WERI-Rb-1 (cell line): ENCODE measurements around the gene RFX6.

Experiments used
- DNase-seq: peaks from one replicate; pipeline ENCODE4 v3.0.0-alpha.2; 2020
- H3K27ac ChIP-seq: fragments of 250-450 bp; sonication (Bioruptor Pico); 2 replicates; pipeline ENCODE4 v1.5.1; 2020; ENCODE audit warnings: mild to moderate bottlenecking, moderate library complexity
- H3K27me3 ChIP-seq: fragments of 250-450 bp; sonication (Bioruptor Pico); 2 replicates; pipeline ENCODE4 v1.5.1; 2021; ENCODE audit warnings: mild to moderate bottlenecking, low read depth, moderate library complexity; ENCODE audit not compliant: insufficient read depth, severe bottlenecking
- H3K36me3 ChIP-seq: fragments of 250-450 bp; sonication (Bioruptor Pico); 2 replicates; pipeline ENCODE4 v1.5.1; 2020; ENCODE audit warnings: mild to moderate bottlenecking, moderate library complexity
- H3K4me3 ChIP-seq: 2 replicates; pipeline ENCODE4 v1.5.1; 2011; ENCODE audit warnings: low read depth, mild to moderate bottlenecking, control low read depth, low read length
- H3K9me3 ChIP-seq: fragments of 250-450 bp; sonication (Bioruptor Pico); 2 replicates; pipeline ENCODE4 v1.5.1; 2021; ENCODE audit warnings: mild to moderate bottlenecking, moderate library complexity; ENCODE audit not compliant: severe bottlenecking
- CTCF ChIP-seq: IDR thresholded peaks from 2 replicates; pipeline ENCODE4 v1.5.1; 2011; ENCODE audit warnings: low read depth, mild to moderate bottlenecking, control low read depth, inconsistent platforms, low read length

Gene RFX6

GRCh38 chr6:116948533-116949304, 71.7 kb downstream of the RFX6 start:
- Histone ChIP-seq H3K27me3 (no peaks in the 10 kb centered on the region), H3K9me3 (no peaks in the 10 kb centered on the region), H3K4me3 (no peak overlapping the region), H3K27ac (no peak overlapping the region), H3K36me3 (no peaks in the 10 kb centered on the region)
- no peak for TF ChIP-seq CTCF
- DNase-seq: no peak

- Histone ChIP-seq H3K36me3 (no peaks in the 10 kb centered on the region), H3K27ac (no peak overlapping the region), H3K4me3 (no peak overlapping the region), H3K9me3 (no peaks in the 10 kb centered on the region), H3K27me3 (no peaks in the 10 kb centered on the region)
- DNase-seq: no peak
- TF ChIP-seq CTCF: no peak
These were observed 72.9 kb downstream of the RFX6 start for GRCh38 chr6:116949964-116950363.

- no peak for TF ChIP-seq CTCF
- no peak overlapping the region for H3K27ac ChIP-seq
- H3K9me3 ChIP-seq: no peaks in the 10 kb centered on the region
- no peak for DNase-seq
- no peaks in the 10 kb centered on the region for H3K36me3 ChIP-seq
- no peaks in the 10 kb centered on the region for H3K27me3 ChIP-seq
- H3K4me3 ChIP-seq: no peak overlapping the region
These were observed 77.3 kb downstream of the RFX6 start for GRCh38 chr6:116954335-116954734.

- H3K27me3 ChIP-seq: no peaks in the 10 kb centered on the region
- no peak overlapping the region for H3K27ac ChIP-seq
- no peaks in the 10 kb centered on the region for H3K9me3 ChIP-seq
- H3K36me3 ChIP-seq: no peaks in the 10 kb centered on the region
- TF ChIP-seq CTCF: no peak
- H3K4me3 ChIP-seq: no peak overlapping the region
- DNase-seq: no peak
These were observed 77.9 kb downstream of the RFX6 start for GRCh38 chr6:116954938-116955337.

GRCh38 chr6:116955773-116956172, 78.7 kb downstream of the RFX6 start:
- Histone ChIP-seq H3K4me3 (no peak overlapping the region), H3K27me3 (no peaks in the 10 kb centered on the region), H3K36me3 (no peaks in the 10 kb centered on the region), H3K27ac (no peak overlapping the region), H3K9me3 (no peaks in the 10 kb centered on the region)
- no peak for TF ChIP-seq CTCF
- no peak for DNase-seq

GRCh38 chr6:116963972-116964371, 86.9 kb downstream of the RFX6 start:
- no peak for TF ChIP-seq CTCF

More at GRCh38 chr6:116963972-116964371, 86.9 kb downstream of the RFX6 start:
- no peak overlapping the region for H3K4me3 ChIP-seq
- no peaks in the 10 kb centered on the region for H3K27me3 ChIP-seq
- H3K9me3 ChIP-seq: no peaks in the 10 kb centered on the region
- no peak overlapping the region for H3K27ac ChIP-seq
- no peak for DNase-seq
- H3K36me3 ChIP-seq: no peaks in the 10 kb centered on the region
